HepG2 (cell line): ENCODE results near the gene SREBF1. TPM values are rescaled to one million over a fixed set of nuclear protein-coding genes. Genes with fewer than 3 reads are reported as not detected.

Source experiments
- AGO2 ChIP-seq: fragments of 200-400 bp; formaldehyde crosslinking; optimal IDR thresholded peaks from 2 replicates; pipeline ENCODE3; 2017; ENCODE audit warnings: mild to moderate bottlenecking, low read depth, low read length, moderate library complexity
- ERF ChIP-seq: IDR thresholded peaks from 2 replicates; pipeline ENCODE4 v1.6.1; 2018; ENCODE audit warnings: missing biosample characterization, missing genetic modification reagents
- HMG20B ChIP-seq: conservative IDR thresholded peaks from 2 replicates; pipeline ENCODE4 v1.6.1; 2016; ENCODE audit warnings: missing genetic modification reagents, missing compliant biosample characterization
- IKZF1 ChIP-seq: fragments of 450-650 bp; IDR thresholded peaks from 2 replicates; pipeline ENCODE4 v1.7.1; 2016
- MEIS1 ChIP-seq: sonication (generic); formaldehyde crosslinking; IDR thresholded peaks from 2 replicates; pipeline ENCODE4 v1.9.0; 2021; ENCODE audit warnings: mild to moderate bottlenecking, missing genetic modification reagents, moderate library complexity, borderline replicate concordance
- MYNN ChIP-seq: sonication (generic); formaldehyde crosslinking; IDR thresholded peaks from 2 replicates; pipeline ENCODE4 v1.4.0; 2020; ENCODE audit warnings: mild to moderate bottlenecking, low read depth, missing genetic modification reagents
- NR2C2 ChIP-seq: sonication (generic); formaldehyde crosslinking; IDR thresholded peaks from 2 replicates; pipeline ENCODE4 v1.4.0; 2020; ENCODE audit warnings: missing genetic modification reagents, mild to moderate bottlenecking, moderate library complexity, borderline replicate concordance
- NR2F2 ChIP-seq: IDR thresholded peaks from 2 replicates; pipeline ENCODE4 v1.6.1; 2012; ENCODE audit warnings: low read depth, inconsistent platforms, borderline replicate concordance
- PAF1 ChIP-seq: IDR thresholded peaks from 2 replicates; pipeline ENCODE4 v1.6.1; 2016; ENCODE audit warnings: missing genetic modification reagents, missing compliant biosample characterization
- SOX6 ChIP-seq, 2 experiments: fragments of 450-650 bp in 1 of 2; sonication (generic) in 1 of 2; formaldehyde crosslinking in 1 of 2; IDR thresholded peaks; 2 replicates each; pipeline versions ENCODE4 v1.4.0 to v1.6.1; 2017 to 2020; ENCODE audit warnings: antibody characterized with exemption in 1 of 2, mild to moderate bottlenecking in 1 of 2, missing genetic modification reagents in 1 of 2
- SRSF9 ChIP-seq: fragments of 200-400 bp; formaldehyde crosslinking; IDR thresholded peaks from 2 replicates; pipeline ENCODE4 v1.6.1; 2018; ENCODE audit warnings: borderline replicate concordance, mild to moderate bottlenecking, low read depth, low read length; ENCODE audit not compliant: insufficient read depth, poor library complexity, severe bottlenecking
- TP53 ChIP-seq: sonication (generic); formaldehyde crosslinking; conservative IDR thresholded peaks from 2 replicates; pipeline ENCODE4 v1.4.0; 2020; ENCODE audit warnings: missing genetic modification reagents
- TRIM24 ChIP-seq: sonication (generic); formaldehyde crosslinking; IDR thresholded peaks from 2 replicates; pipeline ENCODE4 v1.8.0; 2022; ENCODE audit warnings: mild to moderate bottlenecking, missing genetic modification reagents
- ZNF329 ChIP-seq: sonication (generic); formaldehyde crosslinking; IDR thresholded peaks from 2 replicates; pipeline ENCODE4 v1.9.0; 2021; ENCODE audit warnings: low read depth, mild to moderate bottlenecking, missing genetic modification reagents
- polyA plus RNA-seq, 8 experiments: library from polyadenylated mRNA; depleted of rRNA in 3 of 8; stranded (reverse) in 7 of 8; unstranded in 1 of 8; fragments of >200 nt; fragmentation: Illumina TruSeq in 4 of 8; extraction: Trizol in 4 of 8; gene quantifications; 2 replicates each; pipeline versions ENCODE4 v1.2.1 to v1.2.3, GENCODE V29; 2011 to 2016; ENCODE audit warnings: low read depth in 4 of 8, missing spikeins in 1 of 8, mixed read lengths in 1 of 8; ENCODE audit not compliant: insufficient read depth in 1 of 8
- total RNA-seq, 5 experiments: library from RNA; depleted of rRNA; stranded (reverse); fragments of >200 nt; fragmentation: Illumina TruSeq; extraction: Trizol; gene quantifications; 2 replicates each; pipeline ENCODE4 v1.2.3, GENCODE V29; 2016; ENCODE audit warnings: low read depth in 1 of 5
- TF ChIP-seq, protein P1 (sequence below): sonication (generic); formaldehyde crosslinking; IDR thresholded peaks from 2 replicates; pipeline ENCODE4 v1.4.0; 2020; ENCODE audit warnings: mild to moderate bottlenecking, missing genetic modification reagents
- TF ChIP-seq, protein P2 (sequence below): sonication (generic); formaldehyde crosslinking; IDR thresholded peaks from 2 replicates; pipeline ENCODE4 v1.4.0; 2020; ENCODE audit warnings: missing genetic modification reagents, borderline replicate concordance
- TF ChIP-seq, protein P3 (sequence below): sonication (generic); formaldehyde crosslinking; IDR thresholded peaks from 2 replicates; pipeline ENCODE4 v1.8.0; 2022; ENCODE audit warnings: missing genetic modification reagents, mild to moderate bottlenecking, borderline replicate concordance
- TF ChIP-seq, protein P4 (sequence below): sonication (generic); formaldehyde crosslinking; IDR thresholded peaks from 2 replicates; pipeline ENCODE4 v1.5.0; 2020; ENCODE audit warnings: missing genetic modification reagents

SREBF1 gene
- total and polyA plus RNA-seq, 2 of the 13 experiments (the other 11 are each of a cell fraction or from before 2014, with no cell fraction given): 34.3 to 38.0 TPM

DNA sequence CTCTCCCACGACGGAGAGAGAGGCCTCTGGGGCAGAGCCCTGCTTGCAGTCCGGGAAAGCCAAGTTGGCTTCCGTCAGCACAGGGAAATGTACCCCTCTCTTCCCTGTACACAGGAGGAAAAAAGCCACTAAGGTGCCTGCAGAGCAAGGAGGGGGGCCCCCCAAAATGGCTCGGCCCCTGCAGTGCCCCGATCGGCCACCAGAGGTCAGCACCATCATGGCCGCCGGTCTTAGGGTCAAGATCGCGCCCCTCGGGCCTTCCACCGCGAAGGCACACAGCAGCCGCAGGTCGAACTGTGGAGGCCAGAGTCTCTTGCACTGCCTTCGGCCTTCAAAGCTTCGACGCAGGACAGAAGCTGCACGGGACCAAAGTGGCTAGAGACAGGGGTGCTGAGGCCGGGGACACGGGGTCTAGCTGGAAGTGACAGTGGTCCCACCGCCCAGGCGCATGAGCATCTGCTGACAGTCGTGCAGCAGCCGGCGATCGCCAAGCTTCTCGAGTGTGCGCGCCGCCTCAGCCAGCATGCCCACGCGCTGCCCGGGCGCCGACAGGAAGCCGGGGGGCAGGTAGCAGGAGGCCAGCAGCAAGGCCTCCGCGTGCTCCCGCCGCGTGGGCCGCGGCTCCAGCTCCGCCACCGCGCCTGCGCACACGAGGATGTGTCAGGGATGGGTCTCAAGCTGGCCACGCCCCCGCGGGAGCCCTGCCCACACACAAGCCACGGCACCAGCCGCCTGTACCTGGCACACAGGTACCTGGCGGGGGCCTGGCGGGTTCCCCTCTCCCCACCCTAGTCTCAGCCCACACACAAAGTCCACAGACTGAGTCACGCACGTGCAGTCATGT, 24.4 kb downstream of the SREBF1 start (continued):
- TF ChIP-seq SRSF9: no peak
- TF ChIP-seq, protein P1, sequence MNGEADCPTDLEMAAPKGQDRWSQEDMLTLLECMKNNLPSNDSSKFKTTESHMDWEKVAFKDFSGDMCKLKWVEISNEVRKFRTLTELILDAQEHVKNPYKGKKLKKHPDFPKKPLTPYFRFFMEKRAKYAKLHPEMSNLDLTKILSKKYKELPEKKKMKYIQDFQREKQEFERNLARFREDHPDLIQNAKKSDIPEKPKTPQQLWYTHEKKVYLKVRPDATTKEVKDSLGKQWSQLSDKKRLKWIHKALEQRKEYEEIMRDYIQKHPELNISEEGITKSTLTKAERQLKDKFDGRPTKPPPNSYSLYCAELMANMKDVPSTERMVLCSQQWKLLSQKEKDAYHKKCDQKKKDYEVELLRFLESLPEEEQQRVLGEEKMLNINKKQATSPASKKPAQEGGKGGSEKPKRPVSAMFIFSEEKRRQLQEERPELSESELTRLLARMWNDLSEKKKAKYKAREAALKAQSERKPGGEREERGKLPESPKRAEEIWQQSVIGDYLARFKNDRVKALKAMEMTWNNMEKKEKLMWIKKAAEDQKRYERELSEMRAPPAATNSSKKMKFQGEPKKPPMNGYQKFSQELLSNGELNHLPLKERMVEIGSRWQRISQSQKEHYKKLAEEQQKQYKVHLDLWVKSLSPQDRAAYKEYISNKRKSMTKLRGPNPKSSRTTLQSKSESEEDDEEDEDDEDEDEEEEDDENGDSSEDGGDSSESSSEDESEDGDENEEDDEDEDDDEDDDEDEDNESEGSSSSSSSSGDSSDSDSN (CRISPR knock-in tag): peak; percentile 41; the same call in 1 of the 2 replicates
- no peak; the same call in 1 of the 2 replicates for TF ChIP-seq MEIS1
- peak; percentile 67; the same call in 1 of the 2 replicates for TF ChIP-seq NR2C2
- TF ChIP-seq, protein P2, sequence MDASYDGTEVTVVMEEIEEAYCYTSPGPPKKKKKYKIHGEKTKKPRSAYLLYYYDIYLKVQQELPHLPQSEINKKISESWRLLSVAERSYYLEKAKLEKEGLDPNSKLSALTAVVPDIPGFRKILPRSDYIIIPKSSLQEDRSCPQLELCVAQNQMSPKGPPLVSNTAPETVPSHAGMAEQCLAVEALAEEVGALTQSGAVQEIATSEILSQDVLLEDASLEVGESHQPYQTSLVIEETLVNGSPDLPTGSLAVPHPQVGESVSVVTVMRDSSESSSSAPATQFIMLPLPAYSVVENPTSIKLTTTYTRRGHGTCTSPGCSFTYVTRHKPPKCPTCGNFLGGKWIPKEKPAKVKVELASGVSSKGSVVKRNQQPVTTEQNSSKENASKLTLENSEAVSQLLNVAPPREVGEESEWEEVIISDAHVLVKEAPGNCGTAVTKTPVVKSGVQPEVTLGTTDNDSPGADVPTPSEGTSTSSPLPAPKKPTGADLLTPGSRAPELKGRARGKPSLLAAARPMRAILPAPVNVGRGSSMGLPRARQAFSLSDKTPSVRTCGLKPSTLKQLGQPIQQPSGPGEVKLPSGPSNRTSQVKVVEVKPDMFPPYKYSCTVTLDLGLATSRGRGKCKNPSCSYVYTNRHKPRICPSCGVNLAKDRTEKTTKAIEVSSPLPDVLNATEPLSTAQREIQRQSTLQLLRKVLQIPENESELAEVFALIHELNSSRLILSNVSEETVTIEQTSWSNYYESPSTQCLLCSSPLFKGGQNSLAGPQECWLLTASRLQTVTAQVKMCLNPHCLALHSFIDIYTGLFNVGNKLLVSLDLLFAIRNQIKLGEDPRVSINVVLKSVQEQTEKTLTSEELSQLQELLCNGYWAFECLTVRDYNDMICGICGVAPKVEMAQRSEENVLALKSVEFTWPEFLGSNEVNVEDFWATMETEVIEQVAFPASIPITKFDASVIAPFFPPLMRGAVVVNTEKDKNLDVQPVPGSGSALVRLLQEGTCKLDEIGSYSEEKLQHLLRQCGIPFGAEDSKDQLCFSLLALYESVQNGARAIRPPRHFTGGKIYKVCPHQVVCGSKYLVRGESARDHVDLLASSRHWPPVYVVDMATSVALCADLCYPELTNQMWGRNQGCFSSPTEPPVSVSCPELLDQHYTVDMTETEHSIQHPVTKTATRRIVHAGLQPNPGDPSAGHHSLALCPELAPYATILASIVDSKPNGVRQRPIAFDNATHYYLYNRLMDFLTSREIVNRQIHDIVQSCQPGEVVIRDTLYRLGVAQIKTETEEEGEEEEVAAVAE (CRISPR knock-in tag): 0 out of 2 replicates have a peak, but pooled peaks have one; percentile 30
- TF ChIP-seq IKZF1: no peak
- no peak for TF ChIP-seq MYNN (CRISPR knock-in tag)
- TF ChIP-seq, protein P3, sequence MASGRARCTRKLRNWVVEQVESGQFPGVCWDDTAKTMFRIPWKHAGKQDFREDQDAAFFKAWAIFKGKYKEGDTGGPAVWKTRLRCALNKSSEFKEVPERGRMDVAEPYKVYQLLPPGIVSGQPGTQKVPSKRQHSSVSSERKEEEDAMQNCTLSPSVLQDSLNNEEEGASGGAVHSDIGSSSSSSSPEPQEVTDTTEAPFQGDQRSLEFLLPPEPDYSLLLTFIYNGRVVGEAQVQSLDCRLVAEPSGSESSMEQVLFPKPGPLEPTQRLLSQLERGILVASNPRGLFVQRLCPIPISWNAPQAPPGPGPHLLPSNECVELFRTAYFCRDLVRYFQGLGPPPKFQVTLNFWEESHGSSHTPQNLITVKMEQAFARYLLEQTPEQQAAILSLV (CRISPR knock-in tag): 0 out of 2 replicates have a peak, but pooled peaks have one; percentile 56
- 0 out of 2 replicates have a peak, but pooled peaks have one; percentile 25 for TF ChIP-seq HMG20B (CRISPR knock-in tag)
- no peak; the same call in 1 of the 2 replicates for TF ChIP-seq ERF (CRISPR knock-in tag)
- TF ChIP-seq PAF1 (CRISPR knock-in tag): no peak; the same call in 1 of the 2 replicates
- TF ChIP-seq SOX6 (IDR thresholded peaks at IDR 0.05): no peak
- TF ChIP-seq SOX6 (CRISPR knock-in tag; IDR thresholded peaks at IDR 0.05): peak; percentile 14; the same call in 1 of the 2 replicates
- TF ChIP-seq ZNF329 (CRISPR knock-in tag): no peak
- TF ChIP-seq NR2F2: peak; percentile 60; the same call in 1 of the 2 replicates
- TF ChIP-seq TP53 (CRISPR knock-in tag): no peak
- TF ChIP-seq AGO2: peak; percentile 95
- TF ChIP-seq, protein P4, sequence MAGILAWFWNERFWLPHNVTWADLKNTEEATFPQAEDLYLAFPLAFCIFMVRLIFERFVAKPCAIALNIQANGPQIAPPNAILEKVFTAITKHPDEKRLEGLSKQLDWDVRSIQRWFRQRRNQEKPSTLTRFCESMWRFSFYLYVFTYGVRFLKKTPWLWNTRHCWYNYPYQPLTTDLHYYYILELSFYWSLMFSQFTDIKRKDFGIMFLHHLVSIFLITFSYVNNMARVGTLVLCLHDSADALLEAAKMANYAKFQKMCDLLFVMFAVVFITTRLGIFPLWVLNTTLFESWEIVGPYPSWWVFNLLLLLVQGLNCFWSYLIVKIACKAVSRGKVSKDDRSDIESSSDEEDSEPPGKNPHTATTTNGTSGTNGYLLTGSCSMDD (CRISPR knock-in tag): no peak
- TF ChIP-seq TRIM24 (CRISPR knock-in tag): no peak
